ENCODE measurements around the gene KLHL17.
"Not testable (repeated sequence)": the region's sequence is repeated elsewhere in the genome, so short reads cannot be mapped to it uniquely, and the experiment has no call there.

Gene KLHL17

GRCh38 chr1:983798-984475 is 23.6 kb downstream of the KLHL17 start:
- Histone ChIP-seq H3K4me3 (IDR thresholded peaks at IDR 0.05; ENCODE audit: insufficient read depth, low read depth, low read length) (no peak overlapping the region), H3K27ac (no peak overlapping the region), H3K4me1 (ENCODE audit: low read depth, poor library complexity, severe bottlenecking) (peaks cover 8% of the 10 kb centered on the region), H3K9ac (no peak overlapping the region), H2AFZ (ENCODE audit: low read depth) (no peak overlapping the region; the same call in 1 of the 2 replicates), H3K79me2 (ENCODE audit: insufficient read depth, low read depth) (no peaks in the 10 kb centered on the region), H3K36me3 (ENCODE audit: insufficient read depth) (no peaks in the 10 kb centered on the region), H4K20me1 (ENCODE audit: insufficient read depth) (no peaks in the 10 kb centered on the region), H3K27me3 (ENCODE audit: insufficient read depth, low read depth) (peaks cover 96% of the 10 kb centered on the region), H3K4me2 (no peak overlapping the region)
- peak; percentile 79 for TF ChIP-seq CTCF (conservative IDR thresholded peaks at IDR 0.05; ENCODE audit: low read depth, low read length)

GRCh38 chr1:984476-984814 is 24.1 kb downstream of the KLHL17 start:
- no peak overlapping the region for H3K4me2 ChIP-seq

GRCh38 chr1:985126-985525 is 24.7 kb downstream of the KLHL17 start:
- Histone ChIP-seq H3K27me3 (ENCODE audit: insufficient read depth, low read depth) (peaks cover 96% of the 10 kb centered on the region), H4K20me1 (ENCODE audit: insufficient read depth) (no peaks in the 10 kb centered on the region), H3K9ac (no peak overlapping the region), H2AFZ (ENCODE audit: low read depth) (no peak overlapping the region), H3K36me3 (ENCODE audit: insufficient read depth) (no peaks in the 10 kb centered on the region), H3K4me3 (IDR thresholded peaks at IDR 0.05; ENCODE audit: insufficient read depth, low read depth, low read length) (no peak overlapping the region), H3K79me2 (ENCODE audit: insufficient read depth, low read depth) (no peaks in the 10 kb centered on the region), H3K4me1 (ENCODE audit: low read depth, poor library complexity, severe bottlenecking) (peaks cover 8% of the 10 kb centered on the region), H3K27ac (no peak overlapping the region), H3K4me2 (no peak overlapping the region)
- TF ChIP-seq CTCF (conservative IDR thresholded peaks at IDR 0.05; ENCODE audit: low read depth, low read length), result no peak

More at GRCh38 chr1:984476-984814, 24.1 kb downstream of the KLHL17 start:
- no peak overlapping the region for H3K27ac ChIP-seq
- H3K27me3 ChIP-seq (ENCODE audit: insufficient read depth, low read depth), result peaks cover 96% of the 10 kb centered on the region
- TF ChIP-seq CTCF (conservative IDR thresholded peaks at IDR 0.05; ENCODE audit: low read depth, low read length), result peak; percentile 38
- H2AFZ ChIP-seq (ENCODE audit: low read depth), result no peak overlapping the region
- peaks cover 8% of the 10 kb centered on the region for H3K4me1 ChIP-seq (ENCODE audit: low read depth, poor library complexity, severe bottlenecking)
- no peak overlapping the region for H3K4me3 ChIP-seq (IDR thresholded peaks at IDR 0.05; ENCODE audit: insufficient read depth, low read depth, low read length)
- no peaks in the 10 kb centered on the region for H3K36me3 ChIP-seq (ENCODE audit: insufficient read depth)
- H3K9ac ChIP-seq, result no peak overlapping the region
- H3K79me2 ChIP-seq (ENCODE audit: insufficient read depth, low read depth), result no peaks in the 10 kb centered on the region
- no peaks in the 10 kb centered on the region for H4K20me1 ChIP-seq (ENCODE audit: insufficient read depth)

- not testable (repeated sequence) for H3K4me1 ChIP-seq (ENCODE audit: low read depth, poor library complexity, severe bottlenecking); H3K27ac ChIP-seq
- peaks cover 94% of the 10 kb centered on the region for H3K27me3 ChIP-seq (ENCODE audit: insufficient read depth, low read depth)
These were observed 27.7 kb downstream of the KLHL17 start for GRCh38 chr1:988061-988460.

GRCh38 chr1:991275-991674 is 30.9 kb downstream of the KLHL17 start:
- not testable (repeated sequence) for H3K36me3 ChIP-seq (ENCODE audit: insufficient read depth); H3K9ac ChIP-seq

More at GRCh38 chr1:988061-988460, 27.7 kb downstream of the KLHL17 start:
- not testable (repeated sequence) for H3K36me3 ChIP-seq (ENCODE audit: insufficient read depth); H3K4me2 ChIP-seq; H2AFZ ChIP-seq (ENCODE audit: low read depth); H3K79me2 ChIP-seq (ENCODE audit: insufficient read depth, low read depth); H4K20me1 ChIP-seq (ENCODE audit: insufficient read depth); H3K4me3 ChIP-seq (IDR thresholded peaks at IDR 0.05; ENCODE audit: insufficient read depth, low read depth, low read length); H3K9ac ChIP-seq

More at GRCh38 chr1:991275-991674, 30.9 kb downstream of the KLHL17 start:
- not testable (repeated sequence) for H3K4me3 ChIP-seq (IDR thresholded peaks at IDR 0.05; ENCODE audit: insufficient read depth, low read depth, low read length); H3K4me2 ChIP-seq; H3K27ac ChIP-seq; H3K79me2 ChIP-seq (ENCODE audit: insufficient read depth, low read depth); H3K4me1 ChIP-seq (ENCODE audit: low read depth, poor library complexity, severe bottlenecking); H2AFZ ChIP-seq (ENCODE audit: low read depth); H4K20me1 ChIP-seq (ENCODE audit: insufficient read depth)
- peaks cover 97% of the 10 kb centered on the region for H3K27me3 ChIP-seq (ENCODE audit: insufficient read depth, low read depth)

Data from KMS-11 (cell line).